Hepatocyte (in vitro differentiated cells): ENCODE results near the gene TNFRSF4. TPM values are rescaled to one million over a fixed set of nuclear protein-coding genes. Genes with fewer than 3 reads are reported as not detected.

ENCODE experiments used
- DNase-seq: peaks from one replicate; pipeline ENCODE4 v3.0.0-alpha.2; 2016; ENCODE audit warnings: low spot score
- H2AFZ ChIP-seq: fragments of 200-600 bp; sonication (generic); 2 replicates; pipeline ENCODE4 v1.6.0; 2016; ENCODE audit warnings: antibody characterized with exemption, mild to moderate bottlenecking
- H3K27ac ChIP-seq: fragments of 200-600 bp; sonication (generic); 2 replicates; pipeline ENCODE4 v1.5.1; 2016; ENCODE audit warnings: mild to moderate bottlenecking
- H3K27me3 ChIP-seq: fragments of 200-600 bp; sonication (generic); 2 replicates; pipeline ENCODE4 v1.6.1; 2016
- H3K36me3 ChIP-seq: fragments of 200-600 bp; sonication (generic); replicated peaks from 2 replicates; pipeline ENCODE4 v1.5.1; 2016; ENCODE audit warnings: low read depth; ENCODE audit not compliant: insufficient read depth
- H3K4me1 ChIP-seq: fragments of 200-600 bp; sonication (generic); 2 replicates; pipeline ENCODE4 v1.5.1; 2016; ENCODE audit warnings: mild to moderate bottlenecking, moderate library complexity; ENCODE audit not compliant: insufficient read depth
- H3K4me2 ChIP-seq: fragments of 200-600 bp; sonication (generic); 2 replicates; pipeline ENCODE4 v1.6.0; 2016
- H3K4me3 ChIP-seq: fragments of 200-600 bp; sonication (generic); 2 replicates; pipeline ENCODE4 v1.5.1; 2016; ENCODE audit warnings: mild to moderate bottlenecking
- H3K79me2 ChIP-seq: fragments of 200-600 bp; sonication (generic); 2 replicates; pipeline ENCODE4 v1.6.0; 2017; ENCODE audit warnings: mild to moderate bottlenecking
- H3K9me2 ChIP-seq: fragments of 200-600 bp; sonication (generic); replicated peaks from 2 replicates; pipeline ENCODE4 v1.6.0; 2017; ENCODE audit warnings: mild to moderate bottlenecking; ENCODE audit not compliant: insufficient read depth
- H3K9me3 ChIP-seq: fragments of 200-600 bp; sonication (generic); 2 replicates; pipeline ENCODE4 v1.5.1; 2016; ENCODE audit warnings: low read depth, mild to moderate bottlenecking
- H4K20me1 ChIP-seq: fragments of 200-600 bp; sonication (generic); 2 replicates; pipeline ENCODE4 v1.6.0; 2016; ENCODE audit warnings: mild to moderate bottlenecking; ENCODE audit not compliant: insufficient read depth, poor library complexity, severe bottlenecking
- CTCF ChIP-seq: fragments of 200-600 bp; sonication (generic); IDR thresholded peaks from 2 replicates; pipeline ENCODE4 v1.5.1; 2016; ENCODE audit warnings: antibody characterized with exemption, mild to moderate bottlenecking; ENCODE audit not compliant: poor library complexity
- EZH2 ChIP-seq: fragments of 200-600 bp; sonication (generic); IDR thresholded peaks from 2 replicates; pipeline ENCODE4 v1.6.1; 2016; ENCODE audit warnings: antibody characterized with exemption, mild to moderate bottlenecking, borderline replicate concordance
- EZH2phosphoT487 ChIP-seq: fragments of 200-600 bp; sonication (generic); IDR thresholded peaks from one replicate; pipeline ENCODE4 v1.6.1; 2018; ENCODE audit warnings: antibody characterized with exemption, mild to moderate bottlenecking, low read depth, moderate library complexity; ENCODE audit not compliant: unreplicated experiment, severe bottlenecking
- WGBS: methylation state at CpG from one replicate; pipeline ENCODE4 v1.1.6; 2016; ENCODE audit warnings: low lambda C conversion rate; ENCODE audit errors: missing lambda C conversion rate; 5-methylcytosine and 5-hydroxymethylcytosine counted together
- polyA plus RNA-seq: library from polyadenylated mRNA; unstranded; fragments of >200 nt; fragmentation: Nextera tagmentation; extraction: Ambion mirVana; gene quantifications from 2 replicates; pipeline ENCODE4 v1.2.1, GENCODE V29; 2016
- total RNA-seq: library from RNA; depleted of rRNA; stranded (reverse); fragments of >200 nt; gene quantifications from 2 replicates; pipeline ENCODE4 v1.2.3, GENCODE V29; 2014

The TNFRSF4 gene
- total and polyA plus RNA-seq, 2 experiments from 2014 or later = not detected

DNA sequence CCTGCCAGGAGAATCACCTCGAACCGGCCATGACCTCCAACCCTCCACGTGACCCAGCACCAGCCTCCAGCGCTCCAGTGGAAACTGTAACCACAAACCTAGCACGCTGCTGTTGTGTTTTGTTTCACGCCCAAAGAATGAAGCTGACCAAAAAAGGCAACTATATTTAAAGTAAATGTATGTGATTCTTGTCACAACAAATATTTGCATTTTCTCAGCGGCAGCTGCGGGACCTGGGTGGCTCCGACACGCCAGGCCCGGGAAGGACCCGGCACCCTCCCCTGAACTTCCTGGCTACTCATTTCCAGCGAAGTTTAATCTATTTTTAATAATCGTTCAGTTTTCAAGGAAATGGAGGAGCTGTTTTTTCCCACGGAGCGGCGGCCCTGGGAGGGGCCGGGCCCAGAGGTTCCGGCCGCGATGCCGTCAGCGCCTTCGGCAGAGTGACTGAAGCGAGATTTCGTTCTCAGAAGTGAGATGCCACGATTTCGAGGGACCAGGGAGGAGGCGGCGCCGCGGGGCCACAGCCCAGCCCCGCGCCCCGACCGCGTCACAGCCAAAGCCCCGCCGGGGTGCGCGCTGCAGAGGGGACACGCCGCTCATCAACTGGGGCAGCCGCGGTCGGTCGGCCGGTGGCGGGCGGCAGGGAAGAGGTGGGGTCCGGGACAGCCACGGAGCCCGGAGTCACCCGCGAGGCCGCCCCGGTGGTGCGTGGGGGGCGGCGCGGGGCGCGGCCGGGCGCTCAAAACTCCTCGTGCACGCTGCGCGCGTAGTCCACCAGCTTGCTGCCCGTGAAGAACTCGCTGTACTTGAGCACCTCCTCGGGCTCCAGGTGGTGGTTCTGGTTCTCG is 3.0 kb upstream of the TNFRSF4 start:
- H3K79me2 ChIP-seq = no peaks in the 10 kb centered on the region
- no peaks in the 10 kb centered on the region for H3K9me3 ChIP-seq
- H2AFZ ChIP-seq = no peak overlapping the region
- DNase-seq = no peak
- no peaks in the 10 kb centered on the region for H3K27me3 ChIP-seq
- H3K4me1 ChIP-seq = no peaks in the 10 kb centered on the region
- H4K20me1 ChIP-seq = peaks cover 3% of the 10 kb centered on the region
- H3K27ac ChIP-seq = no peak overlapping the region
- H3K9me2 ChIP-seq = no peaks in the 10 kb centered on the region
- H3K4me3 ChIP-seq = no peak overlapping the region
- H3K36me3 ChIP-seq = no peaks in the 10 kb centered on the region
- no peak overlapping the region for H3K4me2 ChIP-seq
- WGBS = 97% methylated on average over 73 of the region's 74 CpGs
- TF ChIP-seq EZH2 = no peak
- TF ChIP-seq CTCF = no peak
- TF ChIP-seq EZH2phosphoT487 = no peak

- Histone ChIP-seq H3K27me3 (no peaks in the 10 kb centered on the region), H3K4me3 (no peak overlapping the region), H3K27ac (no peak overlapping the region), H3K4me2 (no peak overlapping the region), H3K36me3 (no peaks in the 10 kb centered on the region), H3K9me3 (no peaks in the 10 kb centered on the region), H3K79me2 (no peaks in the 10 kb centered on the region), H3K9me2 (no peaks in the 10 kb centered on the region), H4K20me1 (peaks cover 3% of the 10 kb centered on the region), H2AFZ (no peak overlapping the region), H3K4me1 (no peaks in the 10 kb centered on the region)
- 94% methylated on average over 21 of the region's 21 CpGs for WGBS
- TF ChIP-seq EZH2phosphoT487 (no peak), EZH2 (no peak), CTCF (no peak)
- no peak for DNase-seq
Observed at GRCh38 chr1:1215881-1216605, 2.1 kb upstream of the TNFRSF4 start.

DNA sequence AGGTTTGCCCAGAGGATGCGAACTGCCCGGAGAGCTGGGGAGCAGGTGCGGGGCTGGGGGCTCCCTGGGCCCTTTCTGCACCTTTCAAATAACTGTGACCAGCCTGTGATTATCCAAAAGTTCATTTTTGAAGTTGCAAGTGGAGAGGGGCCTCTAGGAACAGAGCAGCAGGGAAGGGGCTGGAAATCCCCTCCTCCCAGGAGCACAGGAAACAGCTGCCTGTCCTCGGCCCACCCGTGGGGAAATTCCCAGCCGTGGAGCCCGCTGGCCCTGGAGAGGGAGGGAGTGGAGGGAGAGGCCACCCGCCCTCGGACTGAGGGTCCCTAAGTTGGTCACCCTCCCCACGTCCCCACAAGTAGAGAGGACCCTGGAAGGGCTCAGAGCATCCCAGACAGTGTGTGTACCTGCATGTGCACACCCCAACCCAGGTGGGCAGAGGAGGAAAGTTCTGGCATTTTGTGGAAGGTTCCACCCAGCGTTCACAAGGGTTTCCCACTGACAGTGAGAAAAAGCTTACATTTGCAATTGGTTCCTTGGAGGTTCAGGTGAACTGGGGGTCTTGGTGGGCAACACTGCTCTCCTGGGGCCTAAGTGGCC is 1.2 kb upstream of the TNFRSF4 start:
- Histone ChIP-seq H3K27ac (no peak overlapping the region), H3K36me3 (no peaks in the 10 kb centered on the region), H4K20me1 (peaks cover 3% of the 10 kb centered on the region), H3K27me3 (no peaks in the 10 kb centered on the region), H3K79me2 (no peaks in the 10 kb centered on the region), H3K9me2 (no peaks in the 10 kb centered on the region), H3K4me2 (no peak overlapping the region), H3K4me3 (no peak overlapping the region), H3K9me3 (no peaks in the 10 kb centered on the region), H3K4me1 (no peaks in the 10 kb centered on the region), H2AFZ (no peak overlapping the region)
- WGBS = 65% methylated on average over 9 of the region's 11 CpGs
- DNase-seq = no peak
- TF ChIP-seq CTCF = no peak
- TF ChIP-seq EZH2phosphoT487 = no peak
- TF ChIP-seq EZH2 = no peak
